ENCODE measurements around the gene MTUS2.

- TF ChIP-seq POLR2A (IDR thresholded peaks at IDR 0.05): no peak
- TF ChIP-seq CTCF (IDR thresholded peaks at IDR 0.05): no peak
- no peak for TF ChIP-seq POLR2AphosphoS5 (IDR thresholded peaks at IDR 0.05)
- no peak for TF ChIP-seq EP300 (IDR thresholded peaks at IDR 0.05)
These were observed 27.1 kb upstream of the MTUS2 start for GRCh38 chr13:28792992-28793391.

Measured in stomach (tissue), 4 donors.